ENCODE measurements around the gene RAPH1. TPM values are rescaled to one million over a fixed set of nuclear protein-coding genes. Genes with fewer than 3 reads are reported as not detected.

The RAPH1 gene
- total and polyA plus RNA-seq, 9 of the 15 experiments (the other 6 are each of a cell fraction or from before 2014, with no cell fraction given) = 0.07 to 0.71 (median 0.27) TPM

DNA sequence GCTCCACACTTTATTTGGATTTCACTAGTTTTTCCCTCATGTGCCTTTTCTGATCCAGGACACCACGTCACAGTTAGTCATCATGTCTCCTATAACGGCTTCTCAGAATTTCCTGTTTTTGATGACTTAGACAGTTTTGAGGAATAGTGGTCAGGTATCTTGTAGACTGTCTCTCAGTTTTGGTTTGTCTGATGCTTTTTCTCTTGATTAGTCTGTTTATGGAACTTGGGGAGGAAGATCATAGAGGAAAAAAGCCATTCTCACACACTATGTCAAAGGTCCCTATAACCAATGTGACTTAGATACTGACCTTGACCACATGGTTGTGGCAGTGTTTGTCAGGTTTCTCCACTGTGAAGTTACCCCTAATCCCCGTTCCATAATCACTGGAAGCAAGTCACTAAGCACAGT is 89.0 kb downstream of the RAPH1 start (continued):
- peak; percentile 78 for TF ChIP-seq MAFF (IDR thresholded peaks at IDR 0.05; ENCODE audit: low read length)
- no peak for TF ChIP-seq ZNF253 (CRISPR knock-in tag; conservative IDR thresholded peaks at IDR 0.05)
- TF ChIP-seq SRF (CRISPR knock-in tag; IDR thresholded peaks at IDR 0.05) = no peak
- TF ChIP-seq, protein P1, sequence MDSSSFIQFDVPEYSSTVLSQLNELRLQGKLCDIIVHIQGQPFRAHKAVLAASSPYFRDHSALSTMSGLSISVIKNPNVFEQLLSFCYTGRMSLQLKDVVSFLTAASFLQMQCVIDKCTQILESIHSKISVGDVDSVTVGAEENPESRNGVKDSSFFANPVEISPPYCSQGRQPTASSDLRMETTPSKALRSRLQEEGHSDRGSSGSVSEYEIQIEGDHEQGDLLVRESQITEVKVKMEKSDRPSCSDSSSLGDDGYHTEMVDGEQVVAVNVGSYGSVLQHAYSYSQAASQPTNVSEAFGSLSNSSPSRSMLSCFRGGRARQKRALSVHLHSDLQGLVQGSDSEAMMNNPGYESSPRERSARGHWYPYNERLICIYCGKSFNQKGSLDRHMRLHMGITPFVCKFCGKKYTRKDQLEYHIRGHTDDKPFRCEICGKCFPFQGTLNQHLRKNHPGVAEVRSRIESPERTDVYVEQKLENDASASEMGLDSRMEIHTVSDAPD (CRISPR knock-in tag; IDR thresholded peaks at IDR 0.05) = no peak
- no peak for TF ChIP-seq CSDE1 (IDR thresholded peaks at IDR 0.05)
- no peak for TF ChIP-seq MECOM (CRISPR knock-in tag; IDR thresholded peaks at IDR 0.05)
- no peak for TF ChIP-seq YY1 (IDR thresholded peaks at IDR 0.05; ENCODE audit: borderline replicate concordance in 1 of 3, control insufficient read depth in 1 of 3, extremely low read depth in 1 of 3, insufficient read depth in 3 of 3, insufficient read length in 1 of 3, insufficient replicate concordance in 2 of 3, low read depth in 1 of 3, low read length in 2 of 3)
- TF ChIP-seq L3MBTL2 (IDR thresholded peaks at IDR 0.05) = peak; percentile 40; the same call in 1 of the 2 replicates
- no peak for TF ChIP-seq ZNF696 (CRISPR knock-in tag; conservative IDR thresholded peaks at IDR 0.05)
- TF ChIP-seq, protein P2, sequence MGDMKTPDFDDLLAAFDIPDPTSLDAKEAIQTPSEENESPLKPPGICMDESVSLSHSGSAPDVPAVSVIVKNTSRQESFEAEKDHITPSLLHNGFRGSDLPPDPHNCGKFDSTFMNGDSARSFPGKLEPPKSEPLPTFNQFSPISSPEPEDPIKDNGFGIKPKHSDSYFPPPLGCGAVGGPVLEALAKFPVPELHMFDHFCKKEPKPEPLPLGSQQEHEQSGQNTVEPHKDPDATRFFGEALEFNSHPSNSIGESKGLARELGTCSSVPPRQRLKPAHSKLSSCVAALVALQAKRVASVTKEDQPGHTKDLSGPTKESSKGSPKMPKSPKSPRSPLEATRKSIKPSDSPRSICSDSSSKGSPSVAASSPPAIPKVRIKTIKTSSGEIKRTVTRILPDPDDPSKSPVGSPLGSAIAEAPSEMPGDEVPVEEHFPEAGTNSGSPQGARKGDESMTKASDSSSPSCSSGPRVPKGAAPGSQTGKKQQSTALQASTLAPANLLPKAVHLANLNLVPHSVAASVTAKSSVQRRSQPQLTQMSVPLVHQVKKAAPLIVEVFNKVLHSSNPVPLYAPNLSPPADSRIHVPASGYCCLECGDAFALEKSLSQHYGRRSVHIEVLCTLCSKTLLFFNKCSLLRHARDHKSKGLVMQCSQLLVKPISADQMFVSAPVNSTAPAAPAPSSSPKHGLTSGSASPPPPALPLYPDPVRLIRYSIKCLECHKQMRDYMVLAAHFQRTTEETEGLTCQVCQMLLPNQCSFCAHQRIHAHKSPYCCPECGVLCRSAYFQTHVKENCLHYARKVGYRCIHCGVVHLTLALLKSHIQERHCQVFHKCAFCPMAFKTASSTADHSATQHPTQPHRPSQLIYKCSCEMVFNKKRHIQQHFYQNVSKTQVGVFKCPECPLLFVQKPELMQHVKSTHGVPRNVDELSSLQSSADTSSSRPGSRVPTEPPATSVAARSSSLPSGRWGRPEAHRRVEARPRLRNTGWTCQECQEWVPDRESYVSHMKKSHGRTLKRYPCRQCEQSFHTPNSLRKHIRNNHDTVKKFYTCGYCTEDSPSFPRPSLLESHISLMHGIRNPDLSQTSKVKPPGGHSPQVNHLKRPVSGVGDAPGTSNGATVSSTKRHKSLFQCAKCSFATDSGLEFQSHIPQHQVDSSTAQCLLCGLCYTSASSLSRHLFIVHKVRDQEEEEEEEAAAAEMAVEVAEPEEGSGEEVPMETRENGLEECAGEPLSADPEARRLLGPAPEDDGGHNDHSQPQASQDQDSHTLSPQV (IDR thresholded peaks at IDR 0.05) = peak; percentile 52; the same call in 1 of the 2 replicates
- TF ChIP-seq, protein P3, sequence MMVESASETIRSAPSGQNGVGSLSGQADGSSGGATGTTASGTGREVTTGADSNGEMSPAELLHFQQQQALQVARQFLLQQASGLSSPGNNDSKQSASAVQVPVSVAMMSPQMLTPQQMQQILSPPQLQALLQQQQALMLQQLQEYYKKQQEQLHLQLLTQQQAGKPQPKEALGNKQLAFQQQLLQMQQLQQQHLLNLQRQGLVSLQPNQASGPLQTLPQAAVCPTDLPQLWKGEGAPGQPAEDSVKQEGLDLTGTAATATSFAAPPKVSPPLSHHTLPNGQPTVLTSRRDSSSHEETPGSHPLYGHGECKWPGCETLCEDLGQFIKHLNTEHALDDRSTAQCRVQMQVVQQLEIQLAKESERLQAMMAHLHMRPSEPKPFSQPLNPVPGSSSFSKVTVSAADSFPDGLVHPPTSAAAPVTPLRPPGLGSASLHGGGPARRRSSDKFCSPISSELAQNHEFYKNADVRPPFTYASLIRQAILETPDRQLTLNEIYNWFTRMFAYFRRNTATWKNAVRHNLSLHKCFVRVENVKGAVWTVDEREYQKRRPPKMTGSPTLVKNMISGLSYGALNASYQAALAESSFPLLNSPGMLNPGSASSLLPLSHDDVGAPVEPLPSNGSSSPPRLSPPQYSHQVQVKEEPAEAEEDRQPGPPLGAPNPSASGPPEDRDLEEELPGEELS (CRISPR knock-in tag; IDR thresholded peaks at IDR 0.05; ENCODE audit: borderline replicate concordance) = no peak
- TF ChIP-seq, protein P4, sequence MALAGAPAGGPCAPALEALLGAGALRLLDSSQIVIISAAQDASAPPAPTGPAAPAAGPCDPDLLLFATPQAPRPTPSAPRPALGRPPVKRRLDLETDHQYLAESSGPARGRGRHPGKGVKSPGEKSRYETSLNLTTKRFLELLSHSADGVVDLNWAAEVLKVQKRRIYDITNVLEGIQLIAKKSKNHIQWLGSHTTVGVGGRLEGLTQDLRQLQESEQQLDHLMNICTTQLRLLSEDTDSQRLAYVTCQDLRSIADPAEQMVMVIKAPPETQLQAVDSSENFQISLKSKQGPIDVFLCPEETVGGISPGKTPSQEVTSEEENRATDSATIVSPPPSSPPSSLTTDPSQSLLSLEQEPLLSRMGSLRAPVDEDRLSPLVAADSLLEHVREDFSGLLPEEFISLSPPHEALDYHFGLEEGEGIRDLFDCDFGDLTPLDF (CRISPR knock-in tag; IDR thresholded peaks at IDR 0.05) = no peak
- TF ChIP-seq ZNF778 (CRISPR knock-in tag; IDR thresholded peaks at IDR 0.05) = no peak
- no peak for TF ChIP-seq TCF7L2 (IDR thresholded peaks at IDR 0.05; ENCODE audit: low read depth, low read length)
- TF ChIP-seq SMAD3 (CRISPR knock-in tag; conservative IDR thresholded peaks at IDR 0.05) = no peak
- no peak for TF ChIP-seq EGR1 (conservative IDR thresholded peaks at IDR 0.05)
- TF ChIP-seq HDGF (IDR thresholded peaks at IDR 0.05) = no peak
- no peak for TF ChIP-seq NR2C1 (IDR thresholded peaks at IDR 0.05)
- TF ChIP-seq NR2C1 (tag; IDR thresholded peaks at IDR 0.05) = 0 out of 2 replicates have a peak, but pooled peaks have one; percentile 16
- TF ChIP-seq ZNF239 (CRISPR knock-in tag; IDR thresholded peaks at IDR 0.05) = no peak

All from K562 (cell line).